ENCODE results near the gene TMEM132C.

DNA sequence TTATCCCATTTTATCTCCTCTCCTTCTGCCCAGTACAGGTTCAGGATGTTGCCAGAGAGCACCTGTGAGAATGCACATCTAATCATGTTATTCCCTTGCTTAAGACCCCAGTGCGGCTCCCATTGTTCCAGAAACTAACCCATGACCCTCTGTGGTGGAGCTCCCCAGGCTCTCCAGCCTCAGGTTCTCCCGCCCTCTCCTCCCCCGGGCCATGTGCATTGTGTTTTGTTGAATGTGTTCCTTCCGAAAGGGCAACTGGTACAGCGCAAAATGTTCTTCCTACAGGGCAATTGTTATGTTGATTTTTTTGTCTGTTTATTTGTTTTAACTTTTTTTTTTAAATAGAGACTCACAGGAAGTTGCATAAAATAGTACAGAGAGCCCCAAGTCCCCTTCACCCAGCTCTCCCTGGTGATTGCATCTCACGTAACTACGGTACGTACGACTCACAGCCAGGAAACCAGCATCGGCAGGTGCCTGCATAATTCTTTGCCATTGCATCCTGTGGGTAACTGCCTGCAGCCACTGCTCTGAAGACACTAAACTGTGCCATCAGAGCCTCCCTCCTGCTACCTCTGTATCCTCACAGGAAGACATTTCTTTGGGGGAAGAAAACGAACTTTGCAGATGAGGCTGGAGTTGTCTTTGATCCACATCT lies 31.2 kb downstream of the TMEM132C start:
- no peak for TF ChIP-seq POLR2AphosphoS5 (IDR thresholded peaks at IDR 0.05; ENCODE audit: low read depth, low read length)
- TF ChIP-seq, protein P1, sequence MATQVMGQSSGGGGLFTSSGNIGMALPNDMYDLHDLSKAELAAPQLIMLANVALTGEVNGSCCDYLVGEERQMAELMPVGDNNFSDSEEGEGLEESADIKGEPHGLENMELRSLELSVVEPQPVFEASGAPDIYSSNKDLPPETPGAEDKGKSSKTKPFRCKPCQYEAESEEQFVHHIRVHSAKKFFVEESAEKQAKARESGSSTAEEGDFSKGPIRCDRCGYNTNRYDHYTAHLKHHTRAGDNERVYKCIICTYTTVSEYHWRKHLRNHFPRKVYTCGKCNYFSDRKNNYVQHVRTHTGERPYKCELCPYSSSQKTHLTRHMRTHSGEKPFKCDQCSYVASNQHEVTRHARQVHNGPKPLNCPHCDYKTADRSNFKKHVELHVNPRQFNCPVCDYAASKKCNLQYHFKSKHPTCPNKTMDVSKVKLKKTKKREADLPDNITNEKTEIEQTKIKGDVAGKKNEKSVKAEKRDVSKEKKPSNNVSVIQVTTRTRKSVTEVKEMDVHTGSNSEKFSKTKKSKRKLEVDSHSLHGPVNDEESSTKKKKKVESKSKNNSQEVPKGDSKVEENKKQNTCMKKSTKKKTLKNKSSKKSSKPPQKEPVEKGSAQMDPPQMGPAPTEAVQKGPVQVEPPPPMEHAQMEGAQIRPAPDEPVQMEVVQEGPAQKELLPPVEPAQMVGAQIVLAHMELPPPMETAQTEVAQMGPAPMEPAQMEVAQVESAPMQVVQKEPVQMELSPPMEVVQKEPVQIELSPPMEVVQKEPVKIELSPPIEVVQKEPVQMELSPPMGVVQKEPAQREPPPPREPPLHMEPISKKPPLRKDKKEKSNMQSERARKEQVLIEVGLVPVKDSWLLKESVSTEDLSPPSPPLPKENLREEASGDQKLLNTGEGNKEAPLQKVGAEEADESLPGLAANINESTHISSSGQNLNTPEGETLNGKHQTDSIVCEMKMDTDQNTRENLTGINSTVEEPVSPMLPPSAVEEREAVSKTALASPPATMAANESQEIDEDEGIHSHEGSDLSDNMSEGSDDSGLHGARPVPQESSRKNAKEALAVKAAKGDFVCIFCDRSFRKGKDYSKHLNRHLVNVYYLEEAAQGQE (IDR thresholded peaks at IDR 0.05; ENCODE audit: insufficient read depth in 1 of 2, low read depth in 2 of 2, low read length in 2 of 2), result no peak
